ENCODE results near the gene RBP5.
"Not testable (repeated sequence)": the region's sequence is repeated elsewhere in the genome, so short reads cannot be mapped to it uniquely, and the experiment has no call there.

Gene RBP5

DNA sequence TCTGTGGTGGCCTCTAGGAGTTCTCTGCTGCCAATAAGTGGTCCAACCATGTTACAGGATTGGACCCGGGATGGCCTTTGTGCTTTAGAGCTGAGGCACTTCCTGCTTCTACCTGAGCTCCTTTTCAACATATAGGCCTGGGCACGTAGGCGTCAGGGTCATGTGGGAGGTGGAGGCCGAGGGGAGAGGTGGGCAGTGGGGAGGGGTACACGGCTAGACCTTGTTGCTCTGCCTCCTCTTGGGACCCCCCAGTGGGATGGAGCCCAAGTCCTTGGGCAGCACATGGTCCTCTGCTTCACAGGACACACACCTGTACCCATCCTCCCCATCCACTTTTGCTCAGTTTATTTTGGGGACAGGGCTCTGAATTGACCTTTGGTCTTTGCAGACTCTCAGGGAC is 7.4 kb downstream of the RBP5 start:
- DNase-seq: no peak

DNA sequence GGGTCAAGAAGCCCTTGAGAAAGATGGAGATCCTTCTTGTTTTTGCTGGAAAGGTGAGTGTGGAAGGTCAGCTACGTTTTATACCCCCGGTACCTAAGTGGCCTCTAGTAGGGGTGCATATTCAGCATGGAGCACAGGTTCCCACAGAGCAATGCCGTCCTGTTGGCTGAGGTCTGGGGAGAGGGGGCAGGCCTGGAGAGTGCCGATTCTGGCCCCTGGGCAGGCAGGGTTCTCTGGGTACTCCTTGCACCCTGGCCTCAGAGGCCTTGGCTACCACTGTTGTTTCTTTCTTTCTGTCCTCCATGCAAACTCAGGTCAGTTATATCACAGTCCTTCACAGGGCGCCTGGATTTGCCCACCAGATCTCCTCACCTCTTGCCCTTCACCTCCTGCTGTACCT is 8.5 kb downstream of the RBP5 start:
- no peak for DNase-seq

DNA sequence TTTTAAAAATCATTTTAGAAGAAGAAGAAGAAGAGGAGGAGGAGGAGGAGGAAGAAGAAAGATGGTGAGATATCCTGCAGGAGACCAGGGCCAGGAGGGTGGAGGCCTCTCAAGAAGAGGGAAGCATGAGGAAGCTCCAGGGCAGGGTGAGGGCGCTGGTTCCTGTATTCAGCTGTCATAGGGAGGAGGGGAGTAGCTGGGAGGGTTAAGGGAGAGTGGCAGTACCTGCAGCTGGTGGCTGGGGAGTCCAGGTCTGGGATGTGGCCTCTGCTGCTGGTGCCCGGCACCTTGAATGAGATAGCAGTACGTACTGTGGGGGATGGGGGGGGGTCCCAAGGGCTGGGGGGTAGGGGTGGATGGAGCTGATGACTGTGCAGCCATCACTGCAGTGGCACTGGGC is 9.8 kb downstream of the RBP5 start:
- DNase-seq: no peak

DNA sequence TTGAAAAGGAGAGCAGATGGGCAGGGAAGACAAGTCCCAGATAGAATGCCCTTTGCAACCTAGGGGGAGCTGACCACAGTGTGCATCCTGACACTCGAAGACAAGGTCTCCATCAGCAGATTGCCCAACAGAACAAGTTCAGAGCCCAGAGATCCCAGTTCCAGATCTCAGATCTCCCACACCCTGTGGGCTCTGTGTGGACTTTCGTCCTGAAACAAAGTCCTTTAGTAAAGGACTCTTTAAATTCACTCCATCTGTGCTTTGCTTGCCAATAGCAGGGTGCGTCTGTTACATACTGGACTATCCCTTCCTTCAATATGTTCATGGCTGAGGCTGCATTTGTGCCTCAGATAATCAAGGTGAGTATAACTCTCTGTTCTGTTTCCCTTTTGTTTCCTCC is 11.0 kb downstream of the RBP5 start:
- no peak for DNase-seq

DNA sequence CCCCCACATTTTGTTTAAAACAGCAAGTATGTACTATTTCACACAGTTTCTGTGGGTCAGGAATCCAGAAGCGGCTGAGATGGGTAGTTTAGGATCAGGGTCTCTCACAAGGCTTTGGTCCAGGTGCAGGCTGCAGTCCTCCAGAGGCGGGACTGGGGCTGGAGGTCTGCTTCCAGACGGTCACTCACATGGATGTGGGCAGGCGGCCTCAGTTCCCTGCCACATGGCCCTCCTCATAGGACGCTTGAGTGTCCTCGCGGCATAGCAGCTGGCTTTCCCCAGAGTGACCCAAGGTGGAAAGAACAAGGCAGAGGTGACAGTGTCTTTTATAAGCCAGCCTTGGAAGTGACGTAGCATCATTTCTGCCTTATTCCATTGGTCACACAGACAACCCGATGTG is 11.8 kb downstream of the RBP5 start:
- no peak for DNase-seq

DNA sequence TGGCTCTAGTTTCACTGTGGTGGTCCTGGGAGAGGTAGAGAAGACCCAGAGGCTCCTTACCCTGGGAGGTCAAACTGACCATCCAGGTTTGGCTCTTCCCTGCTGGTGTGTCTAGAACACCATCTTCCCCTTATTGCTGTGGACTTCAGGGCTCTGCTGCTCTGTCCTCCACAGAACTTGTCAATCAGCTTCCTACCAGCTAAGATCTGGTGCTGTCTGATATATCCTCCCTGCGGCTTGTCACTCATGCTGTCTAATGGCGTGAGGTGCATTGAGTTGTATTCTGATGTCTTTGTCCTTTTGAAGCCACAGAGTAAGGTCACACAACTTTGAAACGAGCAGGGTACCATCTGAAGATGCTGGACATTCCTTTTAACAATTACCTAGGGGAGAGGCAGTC is 12.5 kb downstream of the RBP5 start:
- no peak for DNase-seq

DNA sequence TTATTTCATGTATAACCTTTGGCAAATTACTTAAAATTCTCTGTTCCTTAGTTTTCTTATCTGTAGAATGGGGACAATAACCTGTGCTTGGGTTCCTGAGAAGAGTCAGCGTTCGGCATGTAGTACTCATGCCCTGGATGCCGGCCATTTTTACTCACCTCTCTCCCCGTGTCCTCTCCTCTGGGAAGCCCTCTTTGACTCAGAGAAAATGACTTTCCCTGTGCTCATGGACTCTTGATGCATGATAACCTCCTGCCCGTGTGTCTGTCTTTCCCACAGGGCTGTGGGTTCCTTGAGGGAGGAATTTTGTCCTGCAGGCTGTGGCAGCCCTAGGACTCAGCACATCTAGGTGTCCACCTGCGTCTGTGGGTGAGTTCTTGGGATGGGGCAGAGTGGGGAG is 13.8 kb downstream of the RBP5 start:
- DNase-seq: no peak

DNA sequence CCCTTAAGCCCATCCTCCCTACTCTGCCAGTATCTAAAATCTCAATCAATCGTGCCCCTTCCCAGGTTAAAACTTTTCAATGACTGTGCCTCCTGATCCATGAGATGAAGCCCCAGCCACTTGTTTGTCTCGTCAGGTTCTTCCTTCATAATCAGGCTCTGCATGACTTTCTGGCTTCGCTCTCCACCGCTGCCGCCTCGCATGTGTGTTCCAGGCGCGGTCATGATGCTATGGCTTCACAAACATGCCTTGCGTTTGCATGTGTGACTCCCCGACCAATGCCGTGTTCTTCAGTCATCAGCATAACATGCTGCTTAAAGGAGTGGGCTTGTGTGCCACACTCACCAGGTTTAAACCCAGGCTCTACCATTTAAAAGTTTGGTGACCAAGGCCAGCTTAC is 14.7 kb downstream of the RBP5 start:
- DNase-seq: no peak

DNA sequence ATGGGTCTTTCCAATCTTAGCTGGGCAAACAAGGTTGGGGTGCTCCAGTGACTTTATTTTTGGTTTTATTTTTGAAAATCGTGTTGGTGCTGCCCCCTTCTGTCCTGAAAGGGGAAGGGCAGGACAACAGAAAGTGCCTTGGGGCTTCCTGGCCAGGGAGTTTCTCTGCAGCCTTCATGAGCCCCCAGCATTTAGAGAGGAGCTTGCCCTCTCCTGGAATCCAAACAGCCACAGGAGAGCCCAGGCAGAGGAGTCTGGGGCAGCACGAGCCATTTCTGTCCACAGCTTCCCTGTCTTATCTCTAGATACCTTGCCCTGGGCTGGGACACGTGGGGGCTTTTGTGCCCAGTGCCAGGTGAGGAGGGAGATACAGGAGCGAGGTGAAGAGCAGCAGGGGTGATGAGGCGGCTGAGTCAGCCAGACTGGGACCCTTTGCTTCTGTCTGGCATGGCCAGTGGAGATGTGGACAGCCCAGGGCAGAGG is 15.3 kb downstream of the RBP5 start:
- DNase-seq: peak in 1 of 2 experiments; percentile 39

DNA sequence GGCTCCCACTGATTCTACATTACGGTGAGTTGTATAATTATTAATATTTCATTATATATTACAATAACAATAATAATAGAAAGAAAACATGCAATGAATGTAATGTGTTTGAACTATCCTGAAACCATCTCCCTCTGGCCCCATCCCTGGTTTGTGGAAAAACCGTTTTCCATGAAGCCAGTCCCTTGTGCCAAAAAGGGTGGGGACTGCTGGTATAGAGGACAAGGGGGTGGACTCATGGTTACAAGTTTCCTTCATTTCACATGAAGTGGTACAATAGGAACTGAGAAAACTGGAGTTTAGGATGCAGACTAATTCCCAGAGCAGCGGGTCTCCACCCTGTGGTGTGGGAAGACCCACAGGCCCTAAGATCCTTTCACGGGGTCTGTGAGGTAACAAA is 16.6 kb downstream of the RBP5 start:
- no peak for DNase-seq

DNA sequence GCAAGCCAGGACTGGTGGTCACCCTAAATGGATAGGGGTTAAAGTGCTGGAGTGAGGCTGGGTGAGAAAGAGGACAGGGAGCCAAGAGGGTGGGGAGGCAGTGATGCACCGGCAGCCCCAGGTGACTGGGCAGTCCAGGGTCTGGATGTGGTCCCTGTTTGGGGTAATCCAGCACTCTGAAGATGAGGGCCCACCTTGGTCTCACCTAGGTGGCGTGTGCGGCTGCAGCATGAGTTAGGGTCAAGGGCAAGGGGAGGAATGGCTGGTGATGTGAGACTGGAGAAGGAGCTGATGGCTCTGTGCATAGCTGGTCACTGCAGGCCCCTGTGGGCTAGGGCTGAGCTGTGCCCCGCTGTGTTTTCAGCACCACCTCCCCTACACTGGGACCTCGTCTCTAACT is 18.0 kb downstream of the RBP5 start:
- no peak for DNase-seq

DNA sequence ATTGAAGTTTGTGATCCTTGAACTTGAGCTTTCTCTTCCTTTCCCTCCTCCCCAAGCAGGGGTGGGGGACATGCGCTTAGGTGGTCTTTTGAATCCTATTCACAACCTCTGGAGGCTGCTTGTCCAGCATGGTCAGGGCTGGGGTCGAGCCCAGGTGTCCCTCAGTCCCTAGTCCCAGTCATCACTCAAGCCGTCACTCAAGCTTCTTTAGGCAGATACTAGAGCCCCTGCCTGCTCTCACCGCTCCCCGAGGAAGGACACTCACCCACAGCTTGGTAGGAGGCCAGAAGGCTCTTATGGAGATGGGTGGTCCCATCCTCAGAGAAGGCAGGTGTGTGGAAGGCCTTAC is 19.1 kb downstream of the RBP5 start:
- DNase-seq: no peak

DNA sequence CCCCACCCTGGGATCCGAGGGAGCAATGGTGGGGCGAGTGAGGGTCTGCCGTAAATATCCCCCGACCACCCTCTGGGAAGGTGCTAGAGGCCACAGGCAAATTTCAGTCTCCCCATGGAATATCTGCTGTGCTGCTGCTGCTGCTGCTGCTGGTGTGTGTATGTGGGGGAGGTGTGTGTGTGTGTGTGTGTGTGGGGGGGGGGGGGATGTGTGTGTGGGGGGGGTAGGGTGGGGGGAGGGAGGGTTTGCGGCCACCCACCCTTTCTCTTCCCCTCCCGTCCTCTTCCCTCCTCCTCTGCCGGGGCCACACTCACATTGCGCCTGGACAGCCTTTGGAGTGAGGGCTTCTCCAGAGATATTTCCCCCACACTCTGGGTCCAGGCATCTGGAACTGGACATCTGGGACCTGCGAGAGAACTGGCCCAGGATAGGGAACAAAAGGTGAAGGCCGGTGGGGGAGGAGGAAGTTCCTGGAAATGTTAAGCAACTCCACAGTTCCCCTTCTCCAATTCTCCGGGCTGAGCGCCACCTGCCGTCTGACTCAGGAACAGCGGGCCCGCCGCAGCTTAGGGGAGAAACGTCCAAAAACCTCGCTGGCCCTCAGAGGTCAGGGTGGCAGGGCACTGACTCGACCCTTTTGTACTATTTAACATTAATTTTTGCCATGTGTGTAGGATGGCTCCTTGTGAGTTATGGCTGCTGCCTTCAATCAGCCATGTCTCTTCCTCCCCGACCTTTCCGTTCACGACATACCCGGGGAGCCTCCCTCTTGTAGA is 19.7 kb downstream of the RBP5 start, which contains the start of gene C1RL:
TSS of gene C1RL (minus strand) at position 419 of the 776 bp plus-strand sequence. CDS start at position 385, 34 bp downstream.
- peak; percentile 80 to 88 for DNase-seq

DNA sequence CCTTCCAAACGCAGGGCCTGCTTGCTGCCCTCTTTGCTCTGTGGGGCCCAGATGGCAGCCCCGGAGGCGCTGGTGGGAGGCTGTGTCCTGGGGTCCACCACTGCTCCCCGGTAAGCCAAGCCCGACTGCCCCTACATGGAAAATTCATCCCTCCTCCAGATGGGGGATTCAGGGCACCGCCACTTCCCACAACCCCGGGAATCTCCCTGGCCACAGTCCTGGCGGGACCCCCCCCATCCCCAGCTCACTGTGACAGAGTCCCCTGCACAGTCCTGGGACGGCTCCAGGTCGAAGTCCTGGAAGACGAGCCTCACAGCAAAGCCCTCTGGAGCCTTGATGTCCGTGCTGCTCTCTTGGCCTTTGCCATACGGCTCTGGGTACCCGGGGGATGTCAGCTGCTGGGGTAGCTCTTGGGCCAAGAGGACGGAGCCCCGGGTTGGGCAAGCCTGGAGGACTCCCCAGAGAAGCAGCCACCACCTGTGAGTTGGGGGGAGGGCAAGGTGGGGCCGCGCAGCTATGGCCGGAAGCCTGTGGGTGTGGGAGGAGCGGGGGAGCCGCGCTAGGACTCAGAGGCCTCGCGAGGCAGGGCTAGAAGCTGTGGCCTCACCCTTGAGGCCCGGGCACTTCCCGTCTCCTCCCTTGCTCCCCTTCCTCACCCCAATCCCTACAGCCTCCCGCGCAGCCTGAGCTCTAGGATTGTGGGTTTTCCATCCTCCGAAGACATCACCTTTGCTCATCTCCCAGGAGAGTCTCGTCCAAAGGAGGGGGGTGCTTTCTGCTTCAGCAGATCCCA is 20.5 kb downstream of the RBP5 start:
- peak; percentile 58 to 80 for DNase-seq

DNA sequence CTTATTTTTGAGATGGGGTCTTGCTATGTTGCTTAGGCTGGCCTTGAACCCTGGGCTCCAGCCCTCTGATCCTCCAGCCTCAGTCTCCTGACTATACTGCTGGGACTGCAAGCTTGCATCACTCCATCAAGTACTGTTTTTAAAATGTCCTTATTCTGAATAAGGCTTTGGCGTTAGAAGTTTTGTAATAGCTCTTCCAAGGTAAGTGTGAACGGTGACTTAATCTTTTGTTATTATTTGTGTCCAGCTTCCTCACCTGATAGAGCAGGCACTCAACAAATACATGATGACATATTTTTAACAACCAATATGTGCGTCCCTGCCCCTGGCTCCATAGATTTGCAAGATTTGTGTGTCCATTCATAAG is 21.1 kb downstream of the RBP5 start:
- DNase-seq: peak in 1 of 2 experiments; percentile 34

DNA sequence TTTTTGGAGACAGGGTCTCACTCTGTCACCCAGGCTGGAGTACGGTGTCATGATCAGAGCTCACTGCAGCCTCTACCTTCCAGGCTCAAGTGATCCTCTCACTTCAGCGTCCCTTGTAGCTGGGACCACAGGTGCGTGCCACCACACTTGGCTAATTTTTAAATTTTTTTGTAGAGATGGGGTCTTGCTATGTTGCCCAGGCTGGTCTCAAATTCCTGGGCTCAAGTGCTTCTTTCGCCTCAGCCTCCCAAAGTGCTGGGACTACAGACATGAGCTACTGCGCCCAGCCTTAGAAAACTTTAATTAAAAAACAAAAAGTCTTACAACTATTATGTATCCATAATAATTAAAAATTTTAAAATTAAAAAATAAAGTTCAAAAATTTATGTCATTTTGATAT is 21.5 kb downstream of the RBP5 start:
- DNase-seq: not testable (repeated sequence)

DNA sequence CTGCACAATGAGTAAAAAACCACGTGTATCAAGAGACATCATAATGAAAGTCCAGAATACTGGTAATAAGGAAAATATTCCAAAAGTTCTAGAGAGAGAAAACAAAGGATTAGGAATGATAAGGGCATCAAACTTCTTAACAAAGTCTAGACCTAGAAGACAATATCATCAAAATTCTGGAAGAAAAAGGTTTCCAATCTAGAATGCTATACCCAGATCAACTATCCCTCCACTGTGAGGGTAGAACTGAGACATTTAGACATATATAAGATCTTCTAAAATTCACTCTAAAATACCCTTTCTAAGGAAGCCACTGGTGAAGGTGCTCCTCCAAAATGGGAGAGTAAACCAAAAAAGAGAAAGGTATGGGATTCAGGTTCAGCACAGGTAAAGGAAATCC is 22.6 kb downstream of the RBP5 start:
- no peak for DNase-seq

DNA sequence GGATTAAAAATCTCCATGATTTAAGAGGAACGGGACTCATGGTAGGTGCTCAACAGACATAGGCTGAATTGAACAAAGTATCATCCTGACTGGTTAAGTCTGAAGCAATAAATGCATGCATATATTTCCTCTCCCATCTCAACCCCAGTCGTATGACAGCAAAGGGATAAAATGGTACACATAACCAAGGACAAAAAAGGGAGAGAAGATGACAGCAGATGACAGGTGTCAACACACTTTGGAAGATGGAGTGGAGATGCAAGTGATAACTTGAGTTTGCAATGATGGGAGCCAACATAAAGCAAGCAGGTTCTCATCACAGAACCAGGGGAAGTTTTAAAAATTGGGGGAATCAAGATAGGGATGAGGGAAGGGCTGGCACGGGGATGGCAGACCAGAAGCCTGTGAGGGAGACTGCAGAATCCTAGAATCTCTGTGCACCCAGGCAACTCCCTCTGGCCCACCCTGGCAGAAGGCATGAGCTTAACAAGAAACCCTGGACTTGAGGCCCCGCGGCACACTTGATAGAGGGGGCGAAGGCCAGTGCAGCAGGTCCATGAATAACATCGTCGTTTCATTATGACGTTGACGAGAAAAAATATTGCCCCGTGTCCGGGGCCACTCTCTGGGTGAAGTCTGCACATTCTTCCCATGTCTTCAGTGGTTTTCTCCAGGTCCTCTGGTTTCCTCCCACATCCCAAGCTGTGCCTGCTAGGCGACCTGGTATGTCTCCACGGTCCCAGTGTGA is 24.7 kb downstream of the RBP5 start:
- DNase-seq: no peak

DNA sequence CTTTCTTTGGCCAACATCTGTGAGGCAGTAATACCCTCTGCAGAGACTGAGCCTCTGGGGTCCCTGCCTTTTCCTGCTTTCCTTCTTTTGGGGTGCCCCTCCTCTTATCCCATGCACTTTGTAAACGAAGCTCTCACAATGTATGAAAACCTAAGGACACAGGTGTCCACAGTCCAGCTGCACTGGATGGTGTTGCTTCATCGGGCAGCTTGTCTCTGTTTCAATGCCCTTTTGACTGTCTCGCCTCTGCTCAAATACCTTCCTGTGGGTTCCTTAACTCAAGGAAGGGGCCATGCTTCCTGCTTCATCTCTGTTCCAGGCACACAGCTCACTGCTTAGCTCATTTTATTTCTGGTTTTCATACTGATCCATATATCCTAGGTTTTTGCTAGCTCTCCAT is 26.1 kb downstream of the RBP5 start:
- no peak for DNase-seq

DNA sequence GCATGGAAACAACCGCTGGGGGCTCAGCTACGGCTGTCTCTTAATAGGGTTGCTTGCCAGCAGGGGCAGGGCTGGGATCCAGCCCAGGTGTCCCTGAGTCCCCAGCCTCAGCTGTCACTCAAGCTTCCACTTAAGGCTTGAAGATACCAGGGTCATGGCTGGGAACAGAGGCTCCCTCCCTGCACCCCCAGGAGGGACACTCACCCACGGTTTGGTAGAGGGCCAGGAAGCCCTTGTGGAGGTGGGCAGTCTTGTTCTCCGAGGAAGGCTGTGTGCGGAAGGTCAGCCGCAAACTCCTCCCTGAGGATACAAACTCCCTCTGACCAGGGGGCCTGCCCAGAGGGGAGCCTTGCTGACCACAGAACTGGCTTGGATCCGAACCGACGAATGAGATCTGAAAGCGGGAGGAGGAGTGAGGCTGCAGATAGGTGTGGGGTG is 27.0 kb downstream of the RBP5 start:
- DNase-seq: no peak

DNA sequence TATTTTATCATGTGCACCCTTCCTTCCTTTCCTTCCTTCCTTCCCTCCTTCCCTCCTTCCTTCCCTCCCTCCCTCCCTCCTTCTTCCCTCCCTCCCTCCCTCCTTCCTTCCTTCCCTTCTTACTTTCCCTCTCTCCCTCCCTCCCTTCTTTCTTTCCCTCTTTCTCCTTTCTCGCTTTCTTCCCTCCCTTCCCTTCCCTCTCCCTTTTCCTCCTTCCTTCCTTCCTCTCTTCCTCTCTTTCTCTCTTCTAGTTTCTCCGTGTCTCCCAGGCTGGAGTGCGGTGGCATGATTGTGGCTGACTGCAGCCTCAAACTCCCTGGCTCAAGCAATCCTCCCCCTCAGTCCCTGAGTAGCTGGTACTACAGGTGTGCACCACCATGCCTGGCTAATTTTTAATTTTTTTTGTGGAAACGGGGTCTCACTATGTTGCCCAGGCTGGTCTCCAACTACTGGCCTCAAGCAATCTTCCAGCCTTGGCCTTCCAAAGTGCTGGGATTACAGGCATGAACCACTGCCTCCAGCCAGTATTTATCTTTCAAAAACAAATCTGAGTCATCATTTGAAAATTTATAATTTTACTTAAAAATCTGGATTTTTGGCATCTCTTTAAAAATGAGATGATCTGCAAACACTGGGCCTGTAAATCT is 27.5 kb downstream of the RBP5 start:
- no peak for DNase-seq

DNA sequence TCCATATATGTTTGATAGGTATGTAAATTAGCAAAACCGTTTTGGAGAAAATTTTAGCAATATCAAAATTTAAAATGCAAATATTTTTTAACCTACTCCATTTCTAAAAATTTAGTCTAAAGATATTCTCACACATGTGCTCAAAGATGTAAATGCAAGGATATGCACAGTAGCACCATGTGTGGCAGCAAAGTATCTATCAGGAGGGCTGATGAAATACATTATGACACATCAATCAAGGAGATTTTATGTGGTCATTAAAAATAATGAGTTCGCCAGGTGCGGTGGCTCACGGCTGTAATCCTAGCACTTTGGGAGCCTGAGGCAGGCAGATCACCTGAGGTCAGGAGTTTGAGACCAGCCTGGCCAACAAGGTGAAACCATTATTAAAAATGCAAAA is 28.4 kb downstream of the RBP5 start:
- DNase-seq: no peak
